Osteoblast (primary cell): ENCODE data around the gene LCN9. TPM values are rescaled to one million over a fixed set of nuclear protein-coding genes. Genes with fewer than 3 reads are reported as not detected.

Source experiments
- DNase-seq: peaks from one replicate; pipeline ENCODE4 v3.0.0; 2011; ENCODE audit warnings: low spot score, mixed read lengths; ENCODE audit not compliant: insufficient read length; ENCODE audit errors: missing footprints
- H2AFZ ChIP-seq: 2 replicates; pipeline ENCODE4 v1.6.0; 2011; ENCODE audit warnings: mild to moderate bottlenecking, low read length
- H3K27ac ChIP-seq: 2 replicates; pipeline ENCODE4 v1.5.1; 2011; ENCODE audit warnings: mild to moderate bottlenecking, low read depth, low read length, moderate library complexity
- H3K27me3 ChIP-seq: 2 replicates; pipeline ENCODE4 v1.6.0; 2012; ENCODE audit warnings: mild to moderate bottlenecking, control low read depth, inconsistent platforms, low read length, moderate library complexity; ENCODE audit not compliant: insufficient read depth
- H3K36me3 ChIP-seq: 2 replicates; pipeline ENCODE4 v1.5.1; 2011; ENCODE audit warnings: mild to moderate bottlenecking, low read length, control low read depth, moderate library complexity; ENCODE audit not compliant: insufficient read depth
- H3K4me1 ChIP-seq: 2 replicates; pipeline ENCODE4 v1.5.1; 2011; ENCODE audit warnings: mild to moderate bottlenecking, low read length, control low read depth, moderate library complexity; ENCODE audit not compliant: insufficient read depth
- H3K4me2 ChIP-seq: 2 replicates; pipeline ENCODE4 v1.6.0; 2011; ENCODE audit warnings: mild to moderate bottlenecking, low read length; ENCODE audit not compliant: insufficient read depth
- H3K4me3 ChIP-seq: fragments of 200-600 bp; sonication (generic); 3 replicates; pipeline ENCODE4 v1.5.1; 2012; ENCODE audit warnings: mild to moderate bottlenecking, low read length, inconsistent platforms; ENCODE audit not compliant: insufficient read depth
- H3K79me2 ChIP-seq: 2 replicates; pipeline ENCODE4 v1.6.0; 2012; ENCODE audit warnings: mild to moderate bottlenecking, low read length, control low read depth, inconsistent platforms; ENCODE audit not compliant: insufficient read depth
- H3K9me3 ChIP-seq: 2 replicates; pipeline ENCODE4 v1.5.1; 2011; ENCODE audit warnings: low read depth, low read length, control low read depth
- H4K20me1 ChIP-seq: 2 replicates; pipeline ENCODE4 v1.6.0; 2012; ENCODE audit warnings: mild to moderate bottlenecking, low read length, control low read depth; ENCODE audit not compliant: insufficient read depth
- total RNA-seq: library from RNA; depleted of rRNA; stranded (reverse); fragments of >200 nt; gene quantifications from 2 replicates; pipeline ENCODE4 v1.2.3, GENCODE V29; 2012
- TF ChIP-seq, protein P1 (sequence below): IDR thresholded peaks from 2 replicates; pipeline ENCODE4 v1.5.1; 2011; ENCODE audit warnings: mild to moderate bottlenecking, low read depth, low read length, moderate library complexity; ENCODE audit errors: extremely low read depth

Gene LCN9
- total RNA-seq, 1 donor: not detected

DNA sequence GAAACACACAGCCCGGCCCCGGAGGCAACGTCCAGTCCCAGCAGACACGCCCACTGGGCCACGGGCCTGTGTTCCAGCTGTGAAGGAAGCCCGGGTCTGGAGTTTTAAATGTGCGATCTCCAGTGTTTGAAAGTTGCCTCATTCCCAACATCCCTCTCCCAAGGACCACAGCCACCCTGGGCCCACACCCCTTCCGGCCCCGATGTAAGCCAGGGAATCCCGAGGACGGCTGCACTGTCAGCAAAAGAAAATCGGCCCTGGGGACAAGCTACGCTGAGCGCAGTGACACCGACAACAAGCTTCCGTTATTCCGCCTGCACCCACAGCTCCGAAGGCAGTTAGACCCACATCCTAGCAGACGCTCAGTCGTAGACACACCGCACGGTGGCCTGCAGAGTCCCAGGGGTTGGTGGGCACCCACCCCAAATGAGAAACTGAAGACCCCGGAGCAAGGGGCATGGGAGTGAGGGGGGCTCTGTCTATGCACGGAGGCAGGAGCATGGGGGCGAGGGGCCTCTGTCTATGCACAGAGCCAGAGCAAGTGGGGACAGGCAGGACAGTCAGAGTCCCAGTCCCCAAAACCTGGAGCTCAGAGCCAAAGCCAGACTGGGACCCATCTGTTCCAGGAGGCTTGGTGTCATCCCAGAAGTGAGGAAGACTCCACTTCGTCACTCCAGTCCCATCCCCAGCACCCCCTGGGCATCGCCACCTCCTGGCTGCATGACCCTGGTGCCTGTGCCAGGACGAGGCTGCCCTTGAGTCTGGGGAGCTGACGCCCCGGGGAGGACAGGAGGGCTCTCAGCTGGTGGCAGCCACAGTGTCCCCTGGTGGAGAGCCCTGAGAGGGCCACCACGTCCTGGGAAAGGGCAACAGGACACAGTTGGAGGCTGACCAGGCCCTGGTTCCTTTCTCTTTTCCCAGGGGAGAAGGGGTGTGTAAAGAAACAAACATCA lies 47.2 kb upstream of the LCN9 start:
- H3K79me2 ChIP-seq: no peaks in the 10 kb centered on the region
- peaks cover 2% of the 10 kb centered on the region for H3K27me3 ChIP-seq
- H3K4me3 ChIP-seq: no peak overlapping the region
- no peaks in the 10 kb centered on the region for H3K36me3 ChIP-seq
- TF ChIP-seq, protein P1, sequence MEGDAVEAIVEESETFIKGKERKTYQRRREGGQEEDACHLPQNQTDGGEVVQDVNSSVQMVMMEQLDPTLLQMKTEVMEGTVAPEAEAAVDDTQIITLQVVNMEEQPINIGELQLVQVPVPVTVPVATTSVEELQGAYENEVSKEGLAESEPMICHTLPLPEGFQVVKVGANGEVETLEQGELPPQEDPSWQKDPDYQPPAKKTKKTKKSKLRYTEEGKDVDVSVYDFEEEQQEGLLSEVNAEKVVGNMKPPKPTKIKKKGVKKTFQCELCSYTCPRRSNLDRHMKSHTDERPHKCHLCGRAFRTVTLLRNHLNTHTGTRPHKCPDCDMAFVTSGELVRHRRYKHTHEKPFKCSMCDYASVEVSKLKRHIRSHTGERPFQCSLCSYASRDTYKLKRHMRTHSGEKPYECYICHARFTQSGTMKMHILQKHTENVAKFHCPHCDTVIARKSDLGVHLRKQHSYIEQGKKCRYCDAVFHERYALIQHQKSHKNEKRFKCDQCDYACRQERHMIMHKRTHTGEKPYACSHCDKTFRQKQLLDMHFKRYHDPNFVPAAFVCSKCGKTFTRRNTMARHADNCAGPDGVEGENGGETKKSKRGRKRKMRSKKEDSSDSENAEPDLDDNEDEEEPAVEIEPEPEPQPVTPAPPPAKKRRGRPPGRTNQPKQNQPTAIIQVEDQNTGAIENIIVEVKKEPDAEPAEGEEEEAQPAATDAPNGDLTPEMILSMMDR: no peak
- H2AFZ ChIP-seq: no peak overlapping the region
- no peaks in the 10 kb centered on the region for H4K20me1 ChIP-seq
- H3K4me1 ChIP-seq: no peaks in the 10 kb centered on the region
- DNase-seq: peak; percentile 79
- no peak overlapping the region for H3K27ac ChIP-seq
- H3K4me2 ChIP-seq: no peak overlapping the region
- no peaks in the 10 kb centered on the region for H3K9me3 ChIP-seq

DNA sequence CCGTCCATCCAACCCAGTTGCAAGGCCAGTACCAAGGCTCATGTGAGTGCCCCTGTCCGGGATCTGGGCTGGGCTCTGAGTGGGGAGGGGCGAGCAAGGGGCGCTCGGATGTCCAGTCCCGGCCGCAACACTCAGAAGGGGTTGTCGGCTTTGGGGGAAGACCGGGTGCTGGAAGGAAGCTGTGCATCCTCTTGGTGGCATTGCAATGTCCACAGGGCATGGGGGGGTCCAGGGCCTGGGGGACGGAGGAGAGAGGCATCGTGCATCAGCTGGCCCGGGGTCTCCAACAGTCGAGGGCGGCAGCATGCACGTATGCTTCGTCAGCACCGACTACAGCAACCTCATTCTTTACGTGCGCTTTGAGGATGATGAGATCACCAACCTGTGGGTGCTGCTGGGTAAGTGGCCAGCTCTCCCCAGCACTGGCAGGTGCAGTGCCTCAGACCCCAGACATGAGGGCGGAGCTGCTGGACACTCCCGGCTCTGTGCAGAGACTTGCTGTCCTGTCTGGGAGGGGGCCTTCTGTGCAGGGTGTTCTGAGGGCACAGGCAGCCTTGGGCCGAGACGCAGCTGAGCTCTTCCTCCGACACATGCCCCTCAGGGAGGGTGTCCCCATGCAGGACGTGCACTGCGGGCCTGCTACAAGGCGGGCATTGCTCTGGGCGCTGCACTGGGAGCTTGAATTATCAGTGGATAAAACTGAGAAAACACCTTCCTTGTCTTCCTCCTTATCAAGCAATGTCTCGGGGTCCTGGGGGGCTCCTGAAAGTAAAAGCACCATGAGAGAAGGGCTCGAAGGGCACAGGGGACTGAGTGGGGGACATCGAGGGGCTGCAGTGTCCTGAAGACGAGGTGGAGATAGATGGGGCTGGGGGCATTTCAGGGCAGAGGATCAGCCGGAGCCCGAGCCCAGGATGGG lies 46.2 kb upstream of the LCN9 start:
- Histone ChIP-seq H3K4me2 (no peak overlapping the region), H3K79me2 (no peaks in the 10 kb centered on the region), H3K36me3 (no peaks in the 10 kb centered on the region), H2AFZ (no peak overlapping the region), H4K20me1 (no peaks in the 10 kb centered on the region), H3K4me3 (no peak overlapping the region), H3K27me3 (peaks cover 2% of the 10 kb centered on the region), H3K9me3 (no peaks in the 10 kb centered on the region), H3K27ac (no peak overlapping the region), H3K4me1 (no peaks in the 10 kb centered on the region)
- DNase-seq: peak; percentile 67
- TF ChIP-seq, protein P1: no peak

DNA sequence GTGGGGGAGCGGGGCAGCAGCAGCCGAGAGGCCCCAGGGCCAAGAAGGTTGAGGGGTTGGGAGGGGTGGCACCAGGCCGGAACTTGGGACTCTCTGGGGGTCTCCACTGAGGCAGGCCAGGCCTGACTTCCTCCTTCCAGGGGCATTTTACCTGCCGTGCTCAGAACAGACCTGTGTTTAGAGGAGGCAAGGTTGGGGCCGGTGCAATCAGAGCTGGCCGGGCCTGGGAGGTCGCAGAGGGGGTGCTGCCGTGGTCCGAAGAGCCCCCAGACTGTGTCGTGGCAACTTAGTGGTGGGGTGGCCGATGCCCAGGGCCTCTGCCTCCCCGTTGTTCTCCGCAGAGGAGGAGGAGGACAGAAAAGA lies 45.6 kb upstream of the LCN9 start:
- TF ChIP-seq, protein P1: no peak
- no peak overlapping the region for H3K27ac ChIP-seq
- peaks cover 2% of the 10 kb centered on the region for H3K27me3 ChIP-seq
- H3K79me2 ChIP-seq: no peaks in the 10 kb centered on the region
- no peaks in the 10 kb centered on the region for H3K9me3 ChIP-seq
- no peak overlapping the region for H3K4me2 ChIP-seq
- H3K4me3 ChIP-seq: no peak overlapping the region
- no peaks in the 10 kb centered on the region for H3K36me3 ChIP-seq
- no peak overlapping the region for H2AFZ ChIP-seq
- no peaks in the 10 kb centered on the region for H4K20me1 ChIP-seq
- H3K4me1 ChIP-seq: no peaks in the 10 kb centered on the region
- peak; percentile 66 for DNase-seq
